HG02970 (cell line): ENCODE results near the gene NDC80.
"Not testable (repeated sequence)": the region's sequence is repeated elsewhere in the genome, so short reads cannot be mapped to it uniquely, and the experiment has no call there.

Experiments
- ATAC-seq: cut with Tn5 transposase; IDR thresholded peaks from one replicate; pipeline ENCODE4 v1.9.1; 2021; ENCODE audit warnings: mild to moderate bottlenecking, moderate library complexity, moderate number of reproducible peaks; ENCODE audit not compliant: unreplicated experiment, low FRiP score

The NDC80 gene

GRCh38 chr18:2571200-2572170 lies at the start of gene NDC80, which contains the start of gene METTL4:
Gene NDC80, plus strand, starts transcription at chr18:2571557. Its CDS starts 1,429 bp downstream, at chr18:2572986.
Gene METTL4, minus strand, starts transcription at chr18:2571505. Its CDS starts 4,289 bp downstream, at chr18:2567216.
- ATAC-seq, result peak; percentile 78

- no peak for ATAC-seq
Measured at GRCh38 chr18:2522112-2522511, 49.2 kb upstream of the NDC80 start.

DNA sequence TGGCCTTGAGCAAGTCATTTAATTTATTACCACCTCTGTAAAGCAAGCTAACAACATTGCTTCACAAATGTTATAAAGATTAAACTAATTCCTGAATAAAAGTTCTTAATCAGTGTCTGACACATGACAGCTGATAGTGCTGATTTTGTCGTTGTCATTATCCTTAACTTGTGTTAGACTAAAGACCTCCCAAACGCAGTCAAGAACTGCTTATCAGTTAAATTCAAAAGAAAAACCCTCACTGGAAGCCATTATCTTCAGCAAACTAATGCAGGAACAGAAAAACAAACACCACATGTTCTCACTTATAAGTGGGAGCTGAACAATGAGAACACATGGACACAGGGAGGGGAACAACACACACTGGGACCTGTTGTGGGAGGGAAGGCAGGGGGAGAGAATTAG lies 46.6 kb upstream of the NDC80 start:
- ATAC-seq, result not testable (repeated sequence)

- ATAC-seq, result no peak
Measured at GRCh38 chr18:2526329-2526728, 45.0 kb upstream of the NDC80 start.

GRCh38 chr18:2529154-2529553 lies 42.2 kb upstream of the NDC80 start:
- ATAC-seq, result no peak

- no peak for ATAC-seq
Measured at GRCh38 chr18:2531751-2532150, 39.6 kb upstream of the NDC80 start.

DNA sequence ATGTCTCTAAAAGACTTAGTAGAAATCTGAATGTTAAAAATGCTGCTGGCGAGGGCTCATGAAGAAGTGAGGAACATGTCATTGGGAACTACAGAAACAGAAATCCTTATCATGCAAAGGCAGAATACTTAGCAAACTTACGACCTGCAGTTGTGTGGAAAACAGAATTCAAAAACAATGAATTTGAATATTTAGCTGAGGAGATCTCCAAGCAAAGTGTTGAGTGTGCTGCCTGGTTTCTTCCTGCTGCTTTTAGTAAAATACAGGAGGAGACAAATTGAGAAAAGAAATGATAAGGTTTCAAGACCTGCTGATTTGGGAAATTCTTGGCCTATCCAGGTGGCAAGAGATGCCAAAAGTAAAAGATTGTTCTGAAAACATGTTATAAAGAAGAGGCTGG lies 38.6 kb upstream of the NDC80 start:
- ATAC-seq, result no peak

DNA sequence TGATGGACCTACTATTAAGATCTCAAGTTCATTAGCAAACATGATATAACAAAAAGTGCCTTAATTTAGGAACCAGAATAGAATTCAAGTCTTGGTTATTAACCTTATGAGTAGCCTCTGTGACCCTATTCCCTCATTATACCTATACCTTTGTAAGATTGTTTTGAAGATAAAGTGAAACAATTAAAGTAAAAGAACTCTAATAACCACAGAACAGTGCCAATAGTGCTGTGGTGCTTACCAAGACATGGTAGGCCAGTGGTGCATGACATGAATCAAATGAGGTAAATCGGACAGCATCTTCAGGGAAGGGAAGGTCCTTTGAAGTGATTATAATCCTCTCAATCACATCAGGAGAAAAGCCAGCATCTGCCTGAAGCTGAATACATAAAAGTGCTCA lies 36.5 kb upstream of the NDC80 start:
- ATAC-seq, result no peak

- ATAC-seq, result no peak
Measured at GRCh38 chr18:2535419-2535910, 35.9 kb upstream of the NDC80 start.

GRCh38 chr18:2536063-2536462 lies 35.3 kb upstream of the NDC80 start:
- no peak for ATAC-seq

DNA sequence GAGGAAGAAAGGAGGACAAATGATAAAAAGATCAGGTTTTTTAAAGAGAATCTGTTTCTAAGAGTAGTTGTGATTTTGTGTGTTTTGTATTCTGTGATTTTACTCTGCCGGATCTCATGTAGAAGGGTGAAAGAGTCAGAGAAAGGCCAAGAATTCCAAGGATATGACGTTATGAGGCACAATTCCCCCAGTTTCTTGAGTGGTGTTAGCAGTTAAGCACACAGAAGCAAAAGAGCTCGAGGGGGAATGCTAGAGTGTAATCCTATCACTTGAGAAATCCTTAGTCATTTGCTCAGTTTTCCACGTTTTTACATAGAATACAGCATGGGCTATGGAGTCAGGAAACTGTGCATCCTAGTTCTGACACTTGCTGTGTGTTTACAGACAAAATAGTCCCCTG lies 34.9 kb upstream of the NDC80 start:
- no peak for ATAC-seq

- no peak for ATAC-seq
Measured at GRCh38 chr18:2537296-2537695, 34.1 kb upstream of the NDC80 start.

- no peak for ATAC-seq
Measured at GRCh38 chr18:2538236-2538635, 33.1 kb upstream of the NDC80 start.

DNA sequence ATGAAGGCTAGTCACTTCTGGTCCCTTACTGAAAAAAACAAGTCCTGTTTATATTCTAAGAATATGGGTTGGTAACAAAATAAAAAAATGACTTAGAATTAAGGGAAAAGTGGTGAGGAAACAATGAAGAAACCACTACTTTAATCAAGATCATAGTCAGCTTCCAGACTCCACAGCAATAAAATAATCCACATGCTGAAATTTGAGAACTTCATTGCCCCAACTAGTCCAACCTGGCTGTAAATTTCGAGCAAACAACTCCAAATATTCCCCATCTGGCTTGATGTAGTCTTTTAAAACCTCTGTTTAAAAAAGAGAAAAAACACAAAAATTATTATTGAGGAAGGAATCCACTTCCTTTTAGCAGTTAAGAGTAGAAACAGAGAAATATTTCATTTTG lies 32.5 kb upstream of the NDC80 start:
- ATAC-seq, result no peak

DNA sequence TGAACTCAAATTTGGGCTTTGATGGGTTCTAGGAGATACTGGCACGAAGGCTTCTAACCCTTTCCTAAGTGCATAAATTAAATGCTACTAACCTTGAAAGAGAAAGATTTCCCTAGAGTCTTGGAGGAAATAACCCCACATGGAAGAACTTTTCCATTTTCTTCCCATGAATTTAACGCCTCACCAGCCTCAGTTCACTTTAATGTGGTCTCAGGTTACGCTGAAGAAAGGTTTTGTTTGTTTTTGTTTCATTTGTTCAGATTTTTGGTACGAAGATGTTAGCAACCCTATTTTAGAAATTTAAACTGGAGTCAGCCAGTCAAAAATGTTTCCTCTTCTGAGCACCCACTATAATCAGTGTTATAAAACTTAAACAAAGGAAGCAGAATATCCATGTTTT lies 30.8 kb upstream of the NDC80 start:
- ATAC-seq, result no peak

DNA sequence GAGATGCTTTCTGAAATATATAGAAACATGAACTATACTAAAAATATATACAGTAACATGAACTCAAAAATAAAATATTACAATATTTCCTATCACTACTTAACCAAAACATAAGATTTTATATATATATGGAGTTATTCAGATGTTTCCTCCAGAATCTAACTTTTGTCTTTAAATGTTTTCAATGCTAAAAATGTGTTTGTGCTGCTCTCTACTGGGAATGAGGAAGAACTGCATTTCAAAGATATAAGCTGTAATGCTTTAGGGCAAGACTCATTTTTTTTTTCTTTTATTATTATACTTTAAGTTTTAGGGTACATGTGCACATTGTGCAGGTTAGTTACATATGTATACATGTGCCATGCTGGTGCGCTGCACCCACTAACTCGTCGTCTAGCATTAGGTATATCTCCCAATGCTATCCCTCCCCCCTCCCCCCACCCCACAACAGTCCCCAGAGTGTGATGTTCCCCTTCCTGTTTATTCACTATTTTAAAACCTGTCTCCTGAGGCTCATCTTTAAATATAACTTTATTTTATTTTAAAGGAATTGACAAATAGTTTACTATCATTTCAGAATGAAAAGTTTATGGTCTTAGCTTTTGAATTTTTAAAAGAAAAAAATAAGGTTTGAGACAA lies 29.3 kb upstream of the NDC80 start:
- ATAC-seq, result not testable (repeated sequence)

GRCh38 chr18:2545155-2545554 lies 26.2 kb upstream of the NDC80 start:
- no peak for ATAC-seq

DNA sequence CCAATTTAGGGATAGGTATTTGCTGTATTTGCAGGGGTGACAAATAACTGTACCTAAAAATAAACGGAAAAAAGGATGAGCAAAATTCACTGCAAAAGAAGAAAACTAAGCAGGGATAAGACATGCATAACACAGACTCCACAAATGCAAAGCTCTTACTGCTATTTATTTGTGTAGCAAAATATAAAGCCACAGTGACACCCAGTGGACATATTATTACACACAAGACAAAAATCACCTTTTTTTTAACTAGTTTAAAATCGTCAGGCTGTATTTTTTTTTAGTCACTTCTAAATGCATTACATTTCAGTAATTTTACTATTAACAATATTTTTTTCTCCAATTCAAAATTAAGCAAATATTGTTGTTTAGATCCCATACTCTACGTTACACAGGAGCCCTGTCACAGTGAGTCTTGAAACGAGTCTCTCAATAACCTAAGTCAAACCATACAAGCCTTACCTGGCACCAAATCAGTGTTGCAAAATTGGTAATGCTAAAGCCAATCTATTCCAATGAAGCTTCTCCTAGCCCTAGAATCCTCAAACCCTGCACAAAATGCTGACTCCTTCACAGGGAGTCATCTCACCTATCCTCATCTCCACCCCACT lies 23.8 kb upstream of the NDC80 start:
- ATAC-seq, result no peak

DNA sequence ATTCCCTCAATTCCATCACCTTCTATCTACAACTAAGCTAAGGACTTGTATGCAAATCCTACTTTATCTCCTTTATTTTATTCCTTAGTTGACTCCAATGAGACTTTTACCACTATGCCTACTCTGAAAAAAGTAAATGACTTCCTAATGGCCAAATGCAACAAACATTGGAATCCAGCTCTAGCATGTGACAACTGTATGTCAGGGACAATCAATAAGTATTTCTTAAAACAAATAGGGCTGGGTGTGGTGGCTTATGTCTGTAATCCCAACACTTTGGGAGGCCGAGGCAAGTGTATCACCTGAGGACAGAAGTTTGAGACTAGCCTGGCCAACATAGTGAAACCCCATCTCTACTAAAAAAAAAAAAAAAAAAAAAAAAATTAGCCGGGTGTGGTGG lies 21.9 kb upstream of the NDC80 start:
- ATAC-seq, result no peak

DNA sequence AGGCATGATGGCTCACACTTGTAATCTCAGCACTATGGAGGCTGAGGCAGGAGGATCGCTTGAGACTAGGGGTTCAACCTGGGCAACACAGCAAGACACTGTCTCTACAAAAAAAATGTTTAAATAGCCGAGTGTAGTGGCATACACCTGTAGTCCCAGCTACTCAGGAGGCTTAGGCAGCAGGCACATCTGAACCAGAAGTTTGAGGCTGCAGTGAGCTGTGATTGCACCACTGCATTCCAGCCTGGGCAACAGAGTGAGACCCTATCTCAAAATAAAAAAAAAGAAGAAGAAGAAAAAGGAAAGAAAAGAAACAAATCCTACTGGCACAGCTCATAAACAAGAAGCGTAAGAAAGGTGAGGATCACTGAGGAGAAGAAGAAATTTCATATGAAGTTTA lies 19.9 kb upstream of the NDC80 start:
- no peak for ATAC-seq

- ATAC-seq, result no peak
Measured at GRCh38 chr18:2554696-2555095, 16.7 kb upstream of the NDC80 start.
